ENCODE data around the gene PPIF. TPM values are rescaled to one million over a fixed set of nuclear protein-coding genes. Genes with fewer than 3 reads are reported as not detected.

PPIF gene
- total RNA-seq, 6 donors from 2014 or later, result 19.3 to 46.5 (median 31.2) TPM

GRCh38 chr10:79340646-79341244, 6.5 kb upstream of the PPIF start:
- 95 to 97% methylated on average over 3 to 5 of the region's 5 CpGs for WGBS, 2 donors
- TF ChIP-seq EP300 (IDR thresholded peaks at IDR 0.05) (no peak), POLR2A (IDR thresholded peaks at IDR 0.05) (no peak)
- Histone ChIP-seq H3K36me3 (no peaks in the 10 kb centered on the region), H3K9me3 (no peaks in the 10 kb centered on the region), H3K4me3 (no peak overlapping the region), H3K27ac (no peak overlapping the region), H3K27me3 (no peaks in the 10 kb centered on the region), H3K4me1 (no peaks in the 10 kb centered on the region)
- no peak for ATAC-seq (ENCODE audit: low FRiP score in 2 of 2)
- DNase-seq, result peak in 1 of 2 donors; percentile 6

DNA sequence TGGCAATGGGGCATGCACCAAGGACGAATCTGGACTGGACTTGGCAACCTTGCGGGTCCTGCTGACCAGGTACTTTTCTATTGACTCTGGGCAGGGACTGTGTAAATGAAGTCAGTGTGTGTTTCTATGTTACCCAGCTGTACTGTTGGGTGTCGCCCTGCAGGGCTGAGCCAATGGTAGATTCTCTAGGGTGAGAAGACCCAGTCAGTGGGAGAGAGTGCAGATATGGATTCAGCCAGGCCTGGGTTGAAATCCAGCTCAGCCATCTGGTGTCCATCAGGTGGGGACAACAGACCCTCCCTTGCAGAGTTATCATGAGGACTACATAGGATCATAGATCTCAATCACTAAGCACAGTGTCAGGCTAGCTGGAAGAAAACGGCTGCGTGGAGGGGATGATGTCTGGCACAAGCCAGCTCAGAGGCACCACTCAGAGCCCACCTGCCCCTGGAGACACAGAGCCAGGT, 4.9 kb upstream of the PPIF start:
- Histone ChIP-seq H3K4me3 (no peak overlapping the region), H3K4me1 (peaks cover 5 to 7% (median 6%) of the 10 kb centered on the region in 4 donors), H3K36me3 (no peaks in the 10 kb centered on the region), H3K9me3 (no peaks in the 10 kb centered on the region), H3K27ac (no peak overlapping the region), H3K27me3 (no peaks in the 10 kb centered on the region)
- TF ChIP-seq EP300 (IDR thresholded peaks at IDR 0.05), result no peak
- no peak for TF ChIP-seq CTCF (IDR thresholded peaks at IDR 0.05)
- no peak for TF ChIP-seq POLR2AphosphoS5 (IDR thresholded peaks at IDR 0.05)
- no peak for TF ChIP-seq POLR2A (IDR thresholded peaks at IDR 0.05)
- ATAC-seq (ENCODE audit: low FRiP score in 2 of 2) (no peak), DNase-seq (peak in 1 of 2 donors; percentile 8)
- WGBS, 2 donors, result 91 to 95% methylated on average over 5 of the region's 5 CpGs

DNA sequence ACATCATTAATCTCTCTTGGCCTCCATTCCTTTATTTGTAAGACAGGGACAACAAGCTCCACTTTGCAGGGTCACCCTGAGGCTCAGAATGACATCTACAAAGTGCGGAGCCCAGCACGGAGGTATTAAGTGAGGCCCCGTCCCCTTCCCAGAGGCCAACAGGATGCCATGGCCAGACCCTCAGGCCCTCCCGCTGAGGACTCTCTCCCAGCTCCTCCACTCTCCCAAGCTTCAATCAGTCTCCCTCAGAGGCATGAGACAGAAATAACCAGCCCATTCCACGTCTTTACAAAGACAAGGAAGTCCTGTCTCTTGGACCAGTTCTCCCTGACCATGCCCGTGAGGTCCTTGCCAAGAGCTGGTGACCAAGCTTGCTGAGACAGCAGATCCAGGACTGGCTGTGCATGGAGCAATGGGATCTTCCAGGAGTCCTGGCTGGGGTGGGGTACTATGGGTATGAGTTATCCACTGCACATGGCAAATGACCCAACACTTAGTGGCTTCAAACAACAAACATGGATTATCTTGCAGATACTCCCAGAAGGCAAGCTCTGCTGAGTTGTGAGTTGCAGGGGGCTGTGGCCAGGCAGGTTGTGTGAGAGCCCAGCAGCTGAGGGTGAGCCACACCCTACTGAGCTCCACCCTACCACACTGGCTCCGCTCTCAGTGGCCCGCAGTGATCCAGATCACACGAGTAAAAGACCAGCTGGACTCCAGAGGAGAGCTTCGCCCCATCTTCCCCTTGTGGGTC, 4.3 kb upstream of the PPIF start:
- Histone ChIP-seq H3K4me1 (peaks cover 8 to 13% (median 9%) of the 10 kb centered on the region in 4 donors), H3K36me3 (no peaks in the 10 kb centered on the region), H3K9me3 (no peaks in the 10 kb centered on the region), H3K4me3 (no peak overlapping the region), H3K27ac (no peak overlapping the region), H3K27me3 (no peaks in the 10 kb centered on the region)
- WGBS, 2 donors, result 90 to 92% methylated on average over 5 to 10 of the region's 10 CpGs
- ATAC-seq (ENCODE audit: low FRiP score in 2 of 2), result no peak
- peak in 1 of 2 donors; percentile 21 for DNase-seq
- TF ChIP-seq POLR2AphosphoS5 (IDR thresholded peaks at IDR 0.05), result no peak
- TF ChIP-seq POLR2A (IDR thresholded peaks at IDR 0.05), result no peak
- no peak for TF ChIP-seq CTCF (IDR thresholded peaks at IDR 0.05)
- TF ChIP-seq EP300 (IDR thresholded peaks at IDR 0.05), result no peak

DNA sequence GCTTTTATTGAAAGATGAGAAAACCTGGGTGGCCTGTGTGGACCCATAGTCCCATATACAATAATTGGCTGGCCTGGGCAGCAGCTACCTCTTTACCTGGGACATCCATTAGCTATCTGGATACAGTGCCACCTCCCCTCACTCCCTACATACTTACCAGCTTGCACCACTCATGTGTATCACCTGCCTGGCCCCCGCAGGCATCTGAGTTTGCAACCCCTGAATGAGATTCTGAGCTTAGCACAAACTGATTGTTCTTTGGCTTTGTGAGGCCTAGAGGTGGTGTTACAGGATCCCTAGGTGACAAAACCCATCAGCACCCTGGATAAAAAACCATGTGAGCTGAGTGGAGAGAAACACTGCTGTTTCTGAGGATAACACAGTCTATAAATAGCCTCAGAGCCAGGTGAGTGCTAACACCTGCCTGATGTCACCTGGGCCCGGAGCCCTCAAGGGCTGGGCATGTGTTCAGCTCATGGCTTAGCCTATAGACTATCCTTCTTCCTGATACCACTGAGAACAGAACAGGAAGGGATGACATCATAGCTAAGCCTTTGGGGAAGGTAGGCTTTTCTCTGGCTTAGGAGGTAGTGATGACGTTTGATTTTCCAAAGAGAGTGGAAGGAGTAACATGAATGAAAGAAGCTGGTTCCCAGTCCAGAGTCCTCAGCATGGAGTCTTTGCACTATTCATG, 2.6 kb upstream of the PPIF start:
- Histone ChIP-seq H3K4me1 (peaks cover 22 to 29% (median 24%) of the 10 kb centered on the region in 4 donors), H3K27me3 (no peaks in the 10 kb centered on the region), H3K4me3 (no peak overlapping the region), H3K9me3 (no peaks in the 10 kb centered on the region), H3K27ac (no peak overlapping the region), H3K36me3 (peaks cover 0 to 9% (median under 1%) of the 10 kb centered on the region in 4 donors)
- 80 to 82% methylated on average over 3 of the region's 3 CpGs for WGBS, 2 donors
- DNase-seq (peak in 1 of 2 donors; percentile 22), ATAC-seq (ENCODE audit: low FRiP score in 2 of 2) (no peak)
- no peak for TF ChIP-seq EP300 (IDR thresholded peaks at IDR 0.05)
- TF ChIP-seq POLR2A (IDR thresholded peaks at IDR 0.05), result no peak
- TF ChIP-seq POLR2AphosphoS5 (IDR thresholded peaks at IDR 0.05), result no peak
- no peak for TF ChIP-seq CTCF (IDR thresholded peaks at IDR 0.05)
